Smooth muscle cell of the umbilical artery (primary cell): ENCODE results near the gene AWAT1. TPM values are rescaled to one million over a fixed set of nuclear protein-coding genes. Genes with fewer than 3 reads are reported as not detected.

Source experiments
- total RNA-seq: library from RNA; depleted of rRNA; stranded (reverse); fragments of >200 nt; gene quantifications from 2 replicates; pipeline ENCODE4 v1.2.3, GENCODE V29; 2014

Gene AWAT1
- total RNA-seq: not detected in 2 replicates

GRCh38 chrX:70234355-70234754, at the start of gene AWAT1:
Gene AWAT1 (plus strand): TSS chrX:70234655. CDS start chrX:70234696, 41 bp downstream.

GRCh38 chrX:70260104-70260503, 25.6 kb downstream of the AWAT1 start, which contains the start of gene P2RY4:
Gene P2RY4 (minus strand): TSS chrX:70260204. CDS start chrX:70259624, 580 bp downstream.

GRCh38 chrX:70268034-70268433, 33.6 kb downstream of the AWAT1 start, which contains the start of gene ARR3:
Gene ARR3 (plus strand): TSS chrX:70268334. CDS start chrX:70269386, 1,052 bp downstream.

GRCh38 chrX:70281951-70282350, 47.5 kb downstream of the AWAT1 start, which contains the start of gene RAB41:
Gene RAB41 (plus strand): TSS chrX:70282172. CDS start chrX:70282218, 46 bp downstream.

Other genes starting within 250 kb of the AWAT1 start
- not detected in 2 replicates for gene AWAT2, start 184.7 kb upstream of the AWAT1 start, total RNA-seq
- not detected in 2 replicates for gene OTUD6A, start 172.2 kb upstream of the AWAT1 start, total RNA-seq
- 55.0 and 81.1 TPM in 2 replicates for gene IGBP1, start 101.2 kb upstream of the AWAT1 start, total RNA-seq
- gene DGAT2L6, start 57.2 kb upstream of the AWAT1 start, total RNA-seq: not detected in 2 replicates
- gene P2RY4, start 25.5 kb downstream of the AWAT1 start, total RNA-seq: 0.14 TPM in 1 of 2 replicates, not detected in the other
- not detected in 2 replicates for gene ARR3, start 33.7 kb downstream of the AWAT1 start, total RNA-seq
- not detected in 2 replicates for gene RAB41, start 47.5 kb downstream of the AWAT1 start, total RNA-seq
- 41.6 and 44.8 TPM in 2 replicates for gene PDZD11, start 55.3 kb downstream of the AWAT1 start, total RNA-seq
- 1.2 and 10.9 TPM in 2 replicates for gene KIF4A, start 55.4 kb downstream of the AWAT1 start, total RNA-seq
- not detected in 2 replicates for gene GDPD2, start 188.7 kb downstream of the AWAT1 start, total RNA-seq
- 13.7 and 15.4 TPM in 2 replicates for gene DLG3, start 210.2 kb downstream of the AWAT1 start, total RNA-seq